ELF-1 (cell line): ENCODE results near the gene PIAS4.

Source experiments
- DNase-seq: peaks from one replicate; pipeline ENCODE4 v3.0.0-alpha.2; 2016; ENCODE audit warnings: low read depth, low spot score

PIAS4 gene

GRCh38 chr19:3977242-3978143 is 30.0 kb upstream of the PIAS4 start:
- DNase-seq, result peak; percentile 55

- no peak for DNase-seq
These were observed 29.4 kb upstream of the PIAS4 start for GRCh38 chr19:3978145-3978544.

- no peak for DNase-seq
These were observed 28.3 kb upstream of the PIAS4 start for GRCh38 chr19:3979289-3979673.

- no peak for DNase-seq
These were observed 27.7 kb upstream of the PIAS4 start for GRCh38 chr19:3979674-3980352.

GRCh38 chr19:3980353-3981251 is 26.9 kb upstream of the PIAS4 start:
- DNase-seq, result peak; percentile 19

GRCh38 chr19:3981373-3981735 is 26.2 kb upstream of the PIAS4 start:
- no peak for DNase-seq

- DNase-seq, result no peak
These were observed 25.5 kb upstream of the PIAS4 start for GRCh38 chr19:3981736-3982681.

GRCh38 chr19:3982701-3983541 is 24.6 kb upstream of the PIAS4 start:
- DNase-seq, result peak; percentile 56

- no peak for DNase-seq
These were observed 24.0 kb upstream of the PIAS4 start for GRCh38 chr19:3983542-3983914.

GRCh38 chr19:3983936-3984583 is 23.5 kb upstream of the PIAS4 start:
- peak; percentile 25 for DNase-seq

- peak; percentile 23 for DNase-seq
These were observed 23.0 kb upstream of the PIAS4 start for GRCh38 chr19:3984584-3984907.

GRCh38 chr19:3984908-3985642 is 22.5 kb upstream of the PIAS4 start, which contains the start of gene EEF2:
Gene EEF2 (minus strand): TSS chr19:3985463. CDS start chr19:3985380, 83 bp downstream.
- DNase-seq, result peak; percentile 92

- no peak for DNase-seq
These were observed 21.8 kb upstream of the PIAS4 start for GRCh38 chr19:3985643-3986259.

GRCh38 chr19:3986260-3987041 is 21.1 kb upstream of the PIAS4 start:
- DNase-seq, result peak; percentile 78

- peak; percentile 89 for DNase-seq
These were observed 19.7 kb upstream of the PIAS4 start for GRCh38 chr19:3987619-3988371.

GRCh38 chr19:3990815-3991117 is 16.8 kb upstream of the PIAS4 start:
- no peak for DNase-seq

- DNase-seq, result no peak
These were observed 11.9 kb upstream of the PIAS4 start for GRCh38 chr19:3995607-3996006.
